D721Med (cell line): ENCODE measurements around the gene RPF1.

Experiments used
- DNase-seq: peaks from one replicate; pipeline ENCODE4 v3.0.0; 2011; ENCODE audit warnings: low spot score; ENCODE audit not compliant: insufficient read length
- FAIRE-seq: peaks from 2 replicates; lab custom pipeline; 2011; peaks lifted over from hg19 to GRCh38; lab: Jason Lieb, UNC
- CTCF ChIP-seq: IDR thresholded peaks from 2 replicates; pipeline ENCODE4 v1.5.1; 2012; ENCODE audit warnings: mild to moderate bottlenecking, control low read depth; ENCODE audit not compliant: insufficient read depth; ENCODE audit errors: missing control alignments

Gene RPF1

GRCh38 chr1:84493747-84494146, 14.7 kb downstream of the RPF1 start:
- no peak for TF ChIP-seq CTCF
- FAIRE-seq (no peak), DNase-seq (no peak)

GRCh38 chr1:84496498-84496897, 17.4 kb downstream of the RPF1 start:
- DNase-seq (no peak), FAIRE-seq (no peak)
- no peak for TF ChIP-seq CTCF

- no peak for DNase-seq
- no peak for FAIRE-seq
- no peak for TF ChIP-seq CTCF
Measured at GRCh38 chr1:84497631-84498275, 18.7 kb downstream of the RPF1 start.

- TF ChIP-seq CTCF: no peak
- no peak for DNase-seq
- FAIRE-seq: no peak
Measured at GRCh38 chr1:84502927-84503326, 23.9 kb downstream of the RPF1 start.

- no peak for TF ChIP-seq CTCF
- FAIRE-seq: no peak
- no peak for DNase-seq
Measured at GRCh38 chr1:84504580-84505492, 25.8 kb downstream of the RPF1 start.

GRCh38 chr1:84505493-84506001, 26.5 kb downstream of the RPF1 start:
- no peak for TF ChIP-seq CTCF
- DNase-seq (no peak), FAIRE-seq (no peak)
